Measurements from ENCODE around the gene CCL7.

The CCL7 gene

DNA sequence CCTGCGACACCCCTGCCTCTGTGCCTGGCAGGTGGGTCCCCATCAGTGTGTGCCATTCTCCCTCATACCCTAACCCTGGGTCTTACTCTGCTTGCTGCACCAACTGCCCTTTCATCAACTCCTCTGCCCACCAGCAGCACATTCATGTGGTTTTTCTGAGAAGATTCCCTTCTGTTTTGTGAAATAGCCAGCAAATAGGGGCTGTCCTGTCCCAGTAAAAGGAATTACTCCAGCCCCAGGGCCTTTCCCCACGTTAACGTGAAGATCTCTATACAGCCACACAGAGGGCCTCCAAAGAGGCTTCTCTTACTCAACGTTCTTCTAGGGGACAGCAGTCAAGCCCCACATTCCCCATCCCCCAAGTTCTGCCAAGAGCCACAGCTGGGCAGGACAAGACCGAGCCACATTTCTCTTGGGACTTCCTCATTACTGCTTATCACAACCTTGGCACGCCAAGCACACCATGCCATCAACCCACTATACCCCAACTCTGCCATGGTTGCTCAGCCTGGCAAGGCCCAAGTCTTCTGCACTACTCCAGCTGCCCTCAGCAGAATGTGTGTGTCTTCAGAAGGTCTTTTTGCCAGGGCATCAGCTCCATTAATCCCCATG lies 33.6 kb upstream of the CCL7 start:
- no peak for TF ChIP-seq JUND (IDR thresholded peaks at IDR 0.05; ENCODE audit: low read depth)
- in situ Hi-C loops (cut with HindIII; ENCODE audit: low pct_unique_long_range_greater_than_20kb, low sequenced_read_pairs), result no loop called here
- DNase-seq (ENCODE audit: low read depth in 1 of 2, low spot score in 1 of 2), result no peak

GRCh38 chr17:34237458-34237857 lies 32.6 kb upstream of the CCL7 start:
- in situ Hi-C loops (cut with HindIII; ENCODE audit: low pct_unique_long_range_greater_than_20kb, low sequenced_read_pairs), result no loop called here
- TF ChIP-seq JUND (IDR thresholded peaks at IDR 0.05; ENCODE audit: low read depth), result no peak
- no peak for DNase-seq (ENCODE audit: low read depth in 1 of 2, low spot score in 1 of 2)

- DNase-seq (ENCODE audit: low read depth in 1 of 2, low spot score in 1 of 2), result no peak
- in situ Hi-C loops (cut with HindIII; ENCODE audit: low pct_unique_long_range_greater_than_20kb, low sequenced_read_pairs), result no loop called here
- no peak for TF ChIP-seq JUND (IDR thresholded peaks at IDR 0.05; ENCODE audit: low read depth)
These were observed 29.0 kb upstream of the CCL7 start for GRCh38 chr17:34241062-34241461.

GRCh38 chr17:34242587-34243363 lies 27.2 kb upstream of the CCL7 start:
- in situ Hi-C loops (cut with HindIII; ENCODE audit: low pct_unique_long_range_greater_than_20kb, low sequenced_read_pairs), result no loop called here
- no peak for TF ChIP-seq JUND (IDR thresholded peaks at IDR 0.05; ENCODE audit: low read depth)
- DNase-seq (ENCODE audit: low read depth in 1 of 2, low spot score in 1 of 2), result no peak

DNA sequence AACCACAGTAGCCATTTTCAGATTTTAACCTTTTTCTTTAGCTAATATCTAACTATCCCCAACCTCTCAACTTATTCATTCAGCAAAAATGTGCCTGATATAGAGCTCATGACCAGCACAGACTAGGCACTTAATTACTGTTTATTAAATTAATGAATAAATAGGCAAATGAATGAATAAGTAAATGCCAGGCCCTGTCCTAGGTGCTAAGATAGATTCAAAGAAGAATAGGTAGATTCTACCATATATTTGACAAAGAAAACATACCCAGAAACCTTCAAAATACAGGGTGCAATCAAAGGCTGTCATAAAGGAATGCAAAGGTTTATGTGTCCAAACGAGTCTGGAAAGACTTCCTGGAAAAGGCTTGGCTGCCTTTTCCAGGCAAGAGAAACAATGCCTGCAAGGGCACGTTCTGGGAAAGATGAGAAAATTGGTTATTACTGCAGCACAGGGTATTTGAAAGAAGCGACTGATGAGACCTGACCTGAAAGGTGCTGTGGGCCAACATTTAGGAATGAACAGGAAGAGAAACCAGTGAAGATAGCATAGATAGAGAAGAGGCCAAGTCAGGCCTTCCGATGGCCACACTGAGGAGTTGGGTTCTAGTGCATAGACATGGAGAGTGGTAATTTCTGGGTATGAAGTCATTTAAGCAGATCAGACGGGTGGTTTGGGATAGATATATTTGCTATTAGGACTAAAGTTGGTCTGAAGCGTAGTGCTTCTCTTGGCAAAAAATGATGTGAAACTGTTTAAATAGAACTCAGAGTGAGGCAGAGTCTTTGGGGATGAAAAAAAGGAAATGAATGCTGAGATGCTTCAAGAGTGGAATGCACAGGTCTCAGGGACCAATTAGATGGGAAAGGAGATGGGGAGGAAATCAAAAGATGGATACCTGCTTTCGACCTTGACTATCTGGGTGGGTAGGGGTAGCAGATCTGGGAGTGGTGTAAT lies 26.4 kb upstream of the CCL7 start:
- DNase-seq (ENCODE audit: low read depth in 1 of 2, low spot score in 1 of 2), result no peak
- no peak for TF ChIP-seq JUND (IDR thresholded peaks at IDR 0.05; ENCODE audit: low read depth)
- in situ Hi-C loops (cut with HindIII; ENCODE audit: low pct_unique_long_range_greater_than_20kb, low sequenced_read_pairs), result no loop called here

- DNase-seq (ENCODE audit: low read depth in 1 of 2, low spot score in 1 of 2), result no peak
- in situ Hi-C loops (cut with HindIII; ENCODE audit: low pct_unique_long_range_greater_than_20kb, low sequenced_read_pairs), result no loop called here
These were observed 24.6 kb upstream of the CCL7 start for GRCh38 chr17:34245351-34245905.

DNA sequence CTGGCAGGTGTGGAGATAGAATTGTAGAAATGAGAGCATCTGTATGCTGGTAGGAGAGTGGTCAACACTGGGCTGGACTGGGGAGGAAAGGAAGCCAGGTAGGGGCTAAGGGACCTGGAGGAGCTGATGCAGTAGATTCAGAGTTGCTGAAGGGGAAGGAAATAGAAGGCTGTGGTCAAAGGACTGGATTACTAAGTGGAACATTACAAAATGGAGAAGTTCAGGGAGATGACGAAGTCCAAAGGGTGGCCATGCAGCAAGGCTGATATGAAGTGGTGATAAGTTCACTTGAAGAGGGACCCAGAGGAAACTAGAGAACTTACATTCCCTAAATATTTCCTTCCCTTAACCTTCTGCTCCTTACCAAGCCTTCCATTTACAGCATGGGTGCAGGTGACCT lies 23.6 kb upstream of the CCL7 start:
- DNase-seq (ENCODE audit: low read depth in 1 of 2, low spot score in 1 of 2), result no peak
- TF ChIP-seq JUND (IDR thresholded peaks at IDR 0.05; ENCODE audit: low read depth), result no peak
- in situ Hi-C loops (cut with HindIII; ENCODE audit: low pct_unique_long_range_greater_than_20kb, low sequenced_read_pairs), result no loop called here

More at GRCh38 chr17:34245351-34245905, 24.6 kb upstream of the CCL7 start:
- no peak for TF ChIP-seq JUND (IDR thresholded peaks at IDR 0.05; ENCODE audit: low read depth)

DNA sequence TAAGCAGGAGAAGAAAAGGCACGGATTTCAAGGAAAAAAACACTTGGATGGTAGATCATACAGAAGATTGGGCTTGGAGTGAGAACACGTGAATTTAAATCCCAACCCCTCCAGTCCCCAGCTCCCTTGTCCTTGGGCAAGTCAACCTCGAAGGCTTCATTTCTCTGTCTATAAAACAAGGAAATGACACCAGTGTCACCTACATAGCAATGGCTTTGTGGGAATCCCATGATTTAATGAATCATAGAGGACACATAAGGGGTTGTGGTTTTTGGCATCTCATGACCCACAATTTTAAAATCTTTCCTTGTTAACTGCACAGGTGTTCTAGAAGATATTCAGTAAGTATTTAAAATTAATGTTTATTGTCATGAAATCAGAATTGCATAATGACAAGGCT lies 23.1 kb upstream of the CCL7 start:
- DNase-seq (ENCODE audit: low read depth in 1 of 2, low spot score in 1 of 2), result no peak
- in situ Hi-C loops (cut with HindIII; ENCODE audit: low pct_unique_long_range_greater_than_20kb, low sequenced_read_pairs), result no loop called here
- no peak for TF ChIP-seq JUND (IDR thresholded peaks at IDR 0.05; ENCODE audit: low read depth)

DNA sequence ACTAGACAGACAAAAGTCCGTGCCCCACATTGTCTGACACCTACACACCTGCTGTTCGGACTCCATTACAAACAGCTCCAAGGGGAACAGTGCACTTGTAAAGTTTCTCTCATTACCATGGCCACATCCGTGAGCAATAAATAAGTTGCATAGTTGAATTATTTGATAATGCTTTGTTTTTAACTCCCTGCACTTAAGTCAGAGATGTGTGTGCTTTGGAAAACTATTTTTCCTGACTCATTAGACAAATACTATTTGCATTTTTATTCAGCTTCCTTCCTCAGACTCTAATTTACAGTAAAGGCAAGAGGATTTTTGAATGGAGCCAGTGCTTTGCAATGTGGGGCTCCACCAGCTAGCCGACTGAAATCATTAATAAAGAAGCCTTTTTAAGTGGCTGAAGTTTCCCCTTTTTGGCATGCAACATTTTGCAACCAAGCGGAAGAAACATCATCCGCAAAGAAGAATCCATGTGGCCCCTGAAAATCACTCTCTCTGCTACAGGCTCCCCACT lies 21.5 kb upstream of the CCL7 start:
- in situ Hi-C loops (cut with HindIII; ENCODE audit: low pct_unique_long_range_greater_than_20kb, low sequenced_read_pairs), result no loop called here
- DNase-seq (ENCODE audit: low read depth in 1 of 2, low spot score in 1 of 2), result no peak
- no peak for TF ChIP-seq JUND (IDR thresholded peaks at IDR 0.05; ENCODE audit: low read depth)

GRCh38 chr17:34249061-34249460 lies 21.0 kb upstream of the CCL7 start:
- no peak for DNase-seq (ENCODE audit: low read depth in 1 of 2, low spot score in 1 of 2)
- TF ChIP-seq JUND (IDR thresholded peaks at IDR 0.05; ENCODE audit: low read depth), result no peak
- in situ Hi-C loops (cut with HindIII; ENCODE audit: low pct_unique_long_range_greater_than_20kb, low sequenced_read_pairs), result no loop called here

GRCh38 chr17:34249478-34249877 lies 20.5 kb upstream of the CCL7 start:
- TF ChIP-seq JUND (IDR thresholded peaks at IDR 0.05; ENCODE audit: low read depth), result no peak
- in situ Hi-C loops (cut with HindIII; ENCODE audit: low pct_unique_long_range_greater_than_20kb, low sequenced_read_pairs), result no loop called here
- DNase-seq (ENCODE audit: low read depth in 1 of 2, low spot score in 1 of 2), result no peak

GRCh38 chr17:34251186-34251585 lies 18.8 kb upstream of the CCL7 start:
- no peak for DNase-seq (ENCODE audit: low read depth in 1 of 2, low spot score in 1 of 2)
- in situ Hi-C loops (cut with HindIII; ENCODE audit: low pct_unique_long_range_greater_than_20kb, low sequenced_read_pairs), result no loop called here
- no peak for TF ChIP-seq JUND (IDR thresholded peaks at IDR 0.05; ENCODE audit: low read depth)

All from T47D (cell line).